NCI-H82 treated with DMSO at 0.1 percent for 48 hours (cell line): ENCODE results near the gene NAT9.

Experiments used
- DNase-seq: peaks from one replicate; lab custom pipeline; 2025; ENCODE audit not compliant: unreplicated experiment; lab: John Stamatoyannopoulos, UW

NAT9 gene, protein sequence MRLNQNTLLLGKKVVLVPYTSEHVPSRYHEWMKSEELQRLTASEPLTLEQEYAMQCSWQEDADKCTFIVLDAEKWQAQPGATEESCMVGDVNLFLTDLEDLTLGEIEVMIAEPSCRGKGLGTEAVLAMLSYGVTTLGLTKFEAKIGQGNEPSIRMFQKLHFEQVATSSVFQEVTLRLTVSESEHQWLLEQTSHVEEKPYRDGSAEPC

DNA sequence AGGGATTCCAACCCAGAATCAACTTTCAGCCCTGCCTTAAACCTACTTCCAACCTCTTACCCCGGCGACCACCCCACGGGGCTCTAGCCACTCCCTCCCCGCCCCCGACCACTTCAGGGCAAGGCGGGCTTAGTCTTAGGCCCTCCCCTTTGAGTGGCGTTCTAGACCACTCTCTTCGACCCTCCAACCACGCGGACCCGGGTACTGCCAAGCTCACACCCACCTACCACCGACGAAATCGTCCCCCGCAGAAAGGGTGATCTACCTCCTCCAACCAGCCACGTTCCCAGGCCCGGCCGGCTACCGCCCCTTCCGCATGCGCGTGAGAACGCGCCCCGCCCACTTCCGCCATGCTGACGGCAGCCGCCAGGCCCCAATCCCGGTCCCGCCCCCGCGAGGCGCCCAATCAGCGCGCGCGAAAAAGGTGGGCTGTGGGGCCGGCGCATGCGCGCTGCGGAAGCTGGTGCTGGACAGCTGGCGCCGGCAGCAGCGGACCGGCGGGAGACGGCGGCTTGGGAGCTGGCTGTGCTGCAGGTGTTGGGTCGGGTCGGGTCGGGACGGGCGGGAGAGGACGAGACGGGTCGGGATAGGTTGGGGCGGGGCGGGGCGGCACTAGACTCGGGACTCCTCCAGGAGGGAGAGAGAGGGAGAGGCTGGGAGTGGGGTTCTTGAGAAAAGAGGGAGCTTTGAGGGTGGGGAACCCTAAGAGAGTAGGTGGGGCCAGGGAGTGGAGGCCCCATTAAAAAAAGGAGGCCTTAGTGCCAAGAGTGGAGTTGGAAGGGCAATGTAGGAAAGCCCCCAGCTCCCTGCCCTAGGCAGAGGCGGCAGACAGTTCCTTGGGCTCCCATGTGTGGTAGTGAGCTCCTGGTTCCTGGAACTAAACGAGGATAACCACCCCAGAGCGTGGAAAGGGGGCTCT lies at the start of gene NAT9:
Gene NAT9 (minus strand): TSS at position 302 of the 919 bp plus-strand sequence. CDS start 647 bp downstream, outside the sequence.
- DNase-seq, result peak; percentile 87

DNA sequence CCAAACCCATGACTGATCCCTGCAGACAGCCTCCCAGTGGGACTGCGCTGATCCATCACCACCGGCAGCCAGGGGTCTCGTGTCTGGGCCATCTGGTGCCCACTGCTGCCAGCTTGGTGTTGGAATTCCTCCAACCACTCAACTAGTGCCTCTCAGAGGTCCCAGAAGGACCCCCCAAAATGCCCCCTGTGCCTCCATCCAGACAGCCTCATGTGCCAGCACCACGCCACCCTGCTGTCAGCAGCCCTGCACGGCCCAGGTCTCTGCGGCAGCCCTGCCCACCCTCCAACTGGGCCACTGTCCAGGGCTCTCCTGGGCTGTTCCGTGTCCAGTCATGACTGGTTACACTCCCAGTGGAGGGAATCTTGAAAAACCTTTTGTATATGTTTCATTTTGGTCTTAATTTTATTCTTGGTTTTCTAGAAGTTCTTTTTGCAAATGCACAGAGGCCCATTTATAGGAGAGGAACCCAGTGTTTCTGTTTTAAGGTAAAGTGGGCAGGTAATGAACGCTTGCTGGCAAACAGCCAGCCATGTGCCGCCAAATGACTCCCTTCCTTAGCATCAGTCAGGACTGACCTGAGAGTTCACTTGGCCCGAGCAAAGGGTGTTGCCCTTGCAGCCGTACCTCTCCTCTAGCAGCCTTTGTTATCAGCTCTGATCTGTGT lies 48.9 kb upstream of the NAT9 start:
- DNase-seq, result no peak

DNA sequence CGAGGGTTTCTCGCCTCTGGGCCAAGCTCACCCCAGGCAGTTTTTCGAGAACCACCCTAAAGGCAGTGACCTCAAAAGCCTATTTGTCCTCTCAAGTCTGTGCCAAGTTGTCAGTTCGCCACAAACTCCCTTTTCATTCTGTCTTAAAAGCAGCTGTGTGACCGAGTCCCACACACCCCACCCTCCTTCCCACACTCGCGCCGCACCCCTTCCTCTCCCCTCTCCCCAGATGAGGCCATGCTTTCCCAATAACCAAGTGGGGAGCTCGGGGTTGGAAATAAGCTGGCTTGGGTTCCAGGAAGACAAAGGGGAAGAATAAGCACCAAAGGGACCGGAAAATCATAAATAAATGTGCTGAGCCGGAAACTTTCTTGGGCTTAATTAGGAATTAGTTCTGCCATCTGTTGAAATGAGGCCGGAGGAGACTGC lies 46.8 kb upstream of the NAT9 start:
- no peak for DNase-seq

DNA sequence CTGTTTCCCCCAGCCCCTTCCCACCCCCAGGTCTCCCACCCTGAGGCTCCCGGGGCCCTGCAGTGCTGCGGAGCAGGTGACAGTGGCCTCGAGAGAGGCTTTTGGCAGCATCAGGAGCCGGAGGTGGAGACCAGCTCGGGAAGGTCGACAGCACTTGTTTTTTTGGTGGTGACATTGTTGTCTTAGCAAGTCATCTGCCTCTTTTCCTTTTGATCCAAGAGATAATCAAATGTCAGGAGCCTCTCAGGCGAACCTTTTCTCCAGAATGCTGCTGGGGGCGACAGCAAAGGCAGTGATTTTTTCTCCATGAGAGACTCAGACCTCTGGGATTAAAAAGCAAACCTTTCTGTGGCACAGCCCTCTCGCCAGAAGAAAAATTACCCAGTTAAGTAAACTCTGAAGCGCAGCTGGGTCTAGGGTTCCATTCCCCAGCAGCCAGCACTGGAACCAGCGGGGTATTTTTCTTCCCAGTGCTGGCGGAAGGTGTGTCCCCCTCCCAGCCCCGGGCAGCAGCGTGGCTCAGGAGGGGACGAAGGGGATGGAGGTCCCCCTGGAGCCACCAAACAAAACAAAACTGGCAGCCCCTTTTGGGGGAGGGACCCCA lies 46.3 kb upstream of the NAT9 start:
- no peak for DNase-seq

DNA sequence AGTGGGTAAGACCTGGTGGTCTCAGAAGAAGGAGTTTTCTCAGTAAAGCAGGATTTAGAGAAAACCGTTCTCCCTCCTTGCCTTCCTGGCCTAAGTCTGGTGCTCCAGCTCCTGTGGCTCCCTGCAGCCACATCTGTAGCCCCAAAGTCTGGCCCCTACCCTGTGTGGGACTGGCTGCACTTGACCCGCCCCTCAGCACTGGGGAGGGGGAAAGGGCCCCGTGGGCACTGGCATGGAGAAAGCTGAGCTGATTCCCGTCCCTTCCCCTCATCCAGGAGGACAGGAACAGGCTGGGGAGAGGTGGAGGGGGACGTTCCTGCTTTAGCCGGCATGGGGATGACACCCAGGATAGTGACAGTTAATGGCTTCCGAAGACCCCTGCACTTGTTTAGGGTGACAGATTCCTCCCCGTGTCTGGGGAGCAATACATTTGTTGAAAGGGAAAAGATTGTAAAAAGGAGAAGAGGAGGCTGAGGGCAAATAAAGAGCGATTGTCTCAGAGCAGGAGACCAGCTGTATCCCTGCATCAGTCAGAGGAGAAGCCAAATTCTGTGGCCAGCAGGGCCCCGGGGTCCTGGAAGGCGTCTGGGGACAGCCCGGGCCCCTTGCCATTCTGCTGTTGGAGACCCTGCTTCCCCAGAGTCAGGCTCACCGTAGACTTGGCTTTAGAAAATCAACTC lies 45.6 kb upstream of the NAT9 start:
- DNase-seq, result no peak

DNA sequence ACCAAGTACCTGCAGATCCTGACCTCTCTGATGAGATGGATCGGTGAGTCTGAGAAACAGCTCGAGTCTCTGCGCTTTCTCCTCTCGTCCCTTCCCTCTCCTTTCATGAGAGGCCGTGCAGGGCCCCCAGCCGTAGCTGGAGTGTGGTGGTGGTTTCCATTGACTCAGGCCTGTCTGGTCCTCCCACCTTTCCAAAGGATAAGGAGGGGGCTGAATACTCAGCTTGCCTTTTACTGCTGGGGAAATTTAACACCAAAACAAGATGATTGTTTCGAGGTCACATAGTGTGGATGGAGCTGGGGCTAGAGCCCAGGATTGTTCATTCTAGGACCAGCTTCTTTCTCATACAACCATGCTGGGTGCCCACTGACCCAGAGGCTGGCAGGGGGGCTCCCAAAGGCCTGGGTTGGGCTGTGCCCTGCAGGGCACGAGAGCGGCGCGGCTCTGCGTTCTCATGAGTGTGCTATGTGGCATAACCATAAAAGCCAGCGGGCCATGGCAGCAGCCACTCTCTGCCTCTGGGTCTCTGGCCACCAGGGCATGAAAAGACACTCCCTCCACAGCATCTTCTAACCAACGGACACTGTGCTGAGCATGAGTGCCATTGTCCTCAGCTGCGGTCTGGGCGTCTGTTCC lies 43.8 kb upstream of the NAT9 start:
- no peak for DNase-seq

DNA sequence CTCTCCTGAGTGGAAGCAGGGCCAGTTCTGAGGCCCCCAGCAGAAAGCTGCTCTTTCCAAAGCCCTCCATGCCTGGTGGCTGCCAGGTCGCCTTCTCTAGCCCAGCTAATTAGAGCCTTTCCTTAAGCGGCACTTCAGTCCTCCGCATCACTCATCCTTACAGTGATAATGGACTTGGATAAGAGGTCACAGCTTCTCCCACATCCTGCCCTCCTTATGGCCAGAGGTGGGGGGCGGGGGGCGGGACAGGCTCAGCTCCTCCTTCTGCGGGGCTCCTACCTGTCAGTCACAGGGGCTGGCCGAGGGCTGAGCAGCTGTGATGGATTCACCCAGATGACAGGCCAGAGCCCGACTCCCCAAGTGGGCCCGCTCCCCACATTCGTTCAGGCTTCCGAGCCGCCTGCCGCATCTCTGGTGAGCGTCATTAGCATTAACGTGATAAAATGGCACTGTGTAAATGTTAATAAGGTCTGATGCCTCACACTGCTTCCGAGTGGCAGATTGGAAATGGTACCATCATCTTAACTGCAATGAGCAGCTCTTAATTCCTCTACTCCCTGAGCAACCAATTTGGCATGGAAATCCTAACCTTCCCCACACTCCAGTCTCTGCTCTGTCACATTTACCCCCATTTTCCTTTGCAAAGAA lies 42.3 kb upstream of the NAT9 start:
- DNase-seq, result no peak

DNA sequence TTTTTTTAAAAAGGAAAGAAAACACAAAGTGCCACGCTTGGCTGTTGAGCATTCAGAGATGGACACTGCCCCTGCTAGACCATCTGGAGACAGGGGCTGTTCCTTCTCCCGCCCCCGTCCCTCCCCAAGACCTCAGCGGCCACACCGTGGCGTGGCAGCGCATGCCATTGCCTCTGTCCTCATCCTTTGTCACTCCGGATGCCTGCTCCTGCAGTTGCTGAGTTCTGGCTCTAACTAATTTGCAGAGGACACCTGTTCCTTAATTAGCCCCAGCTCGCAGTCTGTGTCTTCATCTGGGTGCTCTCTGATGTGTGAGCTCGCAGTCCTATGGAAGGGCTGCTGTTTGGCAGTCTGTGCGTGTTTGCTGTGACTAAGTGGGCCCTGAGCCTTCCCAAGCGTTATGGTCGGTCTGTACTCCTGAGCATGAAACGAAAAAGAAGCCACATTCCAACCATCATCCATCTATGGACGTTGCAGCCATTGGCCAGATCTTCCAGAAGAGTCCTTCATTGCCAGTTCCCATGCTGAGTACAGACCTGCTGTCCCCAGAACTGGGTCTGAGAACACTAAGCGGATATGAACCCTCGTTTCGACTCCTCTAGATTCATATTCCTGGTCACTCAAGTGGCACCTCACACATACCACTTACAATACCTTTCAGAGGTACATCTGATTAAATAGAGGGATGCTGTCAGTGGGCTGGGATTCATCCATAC lies 40.9 kb upstream of the NAT9 start:
- DNase-seq, result no peak

DNA sequence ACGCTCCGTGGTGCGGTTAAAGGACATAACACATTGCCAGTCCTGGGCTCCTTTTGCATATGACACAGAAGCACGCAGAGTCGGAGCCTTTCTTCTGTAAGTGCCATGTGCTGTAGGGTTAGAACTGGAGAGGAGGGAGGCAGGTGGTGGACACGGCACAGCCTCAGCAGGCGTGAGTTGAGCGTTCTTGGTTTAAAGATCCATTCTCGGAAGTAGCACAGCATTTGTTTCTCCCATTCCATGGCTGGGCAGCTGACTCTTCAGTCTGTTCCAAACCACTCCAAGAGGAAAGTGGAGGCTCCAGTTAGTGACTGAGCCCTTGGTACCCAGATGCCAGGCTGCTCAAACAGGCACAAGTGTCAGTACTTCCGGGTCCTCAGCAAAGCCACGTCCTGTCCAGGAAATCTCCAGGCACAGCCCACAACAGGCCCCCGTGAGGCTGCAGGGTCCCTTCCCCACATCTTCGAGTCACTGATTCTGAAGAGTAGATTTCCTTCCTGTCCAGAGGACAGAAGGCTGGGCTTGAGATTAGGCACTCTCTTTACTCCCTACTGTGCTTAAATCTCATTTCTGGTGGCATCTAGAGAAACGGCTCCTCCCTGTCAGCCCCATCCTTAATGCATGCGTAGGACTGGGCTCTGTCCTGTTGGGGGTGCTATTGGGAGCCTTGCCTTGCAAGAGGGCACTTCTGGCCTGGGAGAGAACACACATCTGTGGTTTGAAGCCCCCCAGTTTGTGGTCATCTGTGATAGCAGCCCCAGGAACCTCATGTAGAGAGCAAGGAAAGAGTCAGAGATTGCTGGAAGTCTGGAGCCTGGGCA lies 39.6 kb upstream of the NAT9 start:
- no peak for DNase-seq

DNA sequence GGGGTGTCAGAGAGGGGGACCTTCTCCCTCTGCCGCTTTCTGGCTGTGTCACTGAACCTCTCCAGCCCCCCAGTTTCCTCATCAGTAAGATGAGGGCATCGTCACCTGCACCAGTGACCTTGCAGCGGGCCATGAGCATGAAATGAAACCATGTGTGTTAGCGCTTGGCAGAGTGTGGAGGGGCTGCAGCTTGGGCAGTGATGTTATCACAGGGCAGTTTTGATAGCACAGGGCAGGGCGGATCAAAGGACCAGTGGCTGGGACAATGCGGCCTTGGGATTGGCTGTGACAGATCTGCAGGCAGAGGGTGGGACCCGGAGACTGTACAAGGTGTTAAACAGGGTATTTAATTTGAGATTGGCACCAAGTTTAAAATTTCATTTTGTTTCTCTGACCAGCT lies 38.9 kb upstream of the NAT9 start:
- DNase-seq, result no peak

DNA sequence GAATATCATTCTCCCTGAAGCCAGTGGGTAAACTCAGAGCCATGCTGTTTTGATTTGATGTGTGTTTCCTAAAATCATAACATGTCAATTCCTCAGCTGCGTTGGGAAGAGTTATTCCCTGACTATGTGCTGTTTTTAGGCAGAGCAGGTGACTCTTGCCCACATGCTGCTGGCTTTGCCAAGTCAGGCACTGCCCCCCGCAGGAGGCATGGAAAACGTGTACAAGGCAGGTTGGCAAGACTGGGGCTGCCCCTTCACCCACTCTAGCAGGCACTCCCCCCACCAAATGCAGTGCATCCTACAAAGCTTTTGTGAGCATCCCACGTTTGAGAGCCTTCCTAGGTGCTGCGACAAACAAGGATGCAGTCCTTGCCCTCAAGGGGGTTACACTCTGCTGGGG lies 38.3 kb upstream of the NAT9 start:
- DNase-seq, result no peak

DNA sequence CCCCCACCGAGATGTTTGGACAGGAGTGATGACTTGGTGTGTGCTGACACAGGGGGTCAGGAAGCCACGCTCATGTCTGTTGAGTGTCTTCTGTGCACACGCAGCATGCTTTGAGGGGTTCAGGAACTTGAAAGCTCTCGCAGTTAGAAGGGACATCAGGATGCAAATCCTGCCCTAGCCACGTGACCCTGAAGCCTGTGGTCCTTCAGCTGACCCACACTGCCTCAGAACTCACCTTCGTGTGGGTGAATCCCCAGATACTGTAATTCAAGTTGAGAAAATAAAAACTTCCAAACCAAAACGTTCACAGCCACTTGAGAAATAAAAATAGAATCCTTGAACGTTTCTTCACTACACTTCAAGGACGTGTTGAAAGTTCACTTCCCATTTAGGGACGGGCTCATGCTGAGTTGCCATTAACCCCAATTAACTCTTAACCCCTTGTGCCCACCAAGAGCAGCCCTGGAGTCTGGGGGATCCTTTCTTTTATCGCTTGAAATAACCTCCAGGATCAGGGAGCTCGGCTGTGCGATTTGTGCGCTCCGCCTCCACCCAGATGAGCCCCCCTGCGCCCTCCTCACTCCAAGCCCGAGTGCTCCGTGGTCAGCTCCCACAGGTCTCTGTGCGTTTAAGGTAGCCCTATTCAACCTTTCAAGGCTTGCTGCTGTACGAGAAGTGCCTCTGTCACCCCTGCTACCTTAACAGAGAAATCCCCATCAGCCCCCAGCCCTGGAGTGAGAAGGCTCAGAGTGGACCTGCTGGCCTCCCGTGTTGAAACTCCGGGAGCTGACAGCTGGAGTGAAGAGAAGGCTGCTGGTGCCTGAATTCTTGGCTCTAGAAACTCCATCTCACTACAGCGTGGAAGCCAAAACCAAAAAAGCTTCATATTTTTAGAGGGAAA lies 36.2 kb upstream of the NAT9 start:
- DNase-seq, result no peak

DNA sequence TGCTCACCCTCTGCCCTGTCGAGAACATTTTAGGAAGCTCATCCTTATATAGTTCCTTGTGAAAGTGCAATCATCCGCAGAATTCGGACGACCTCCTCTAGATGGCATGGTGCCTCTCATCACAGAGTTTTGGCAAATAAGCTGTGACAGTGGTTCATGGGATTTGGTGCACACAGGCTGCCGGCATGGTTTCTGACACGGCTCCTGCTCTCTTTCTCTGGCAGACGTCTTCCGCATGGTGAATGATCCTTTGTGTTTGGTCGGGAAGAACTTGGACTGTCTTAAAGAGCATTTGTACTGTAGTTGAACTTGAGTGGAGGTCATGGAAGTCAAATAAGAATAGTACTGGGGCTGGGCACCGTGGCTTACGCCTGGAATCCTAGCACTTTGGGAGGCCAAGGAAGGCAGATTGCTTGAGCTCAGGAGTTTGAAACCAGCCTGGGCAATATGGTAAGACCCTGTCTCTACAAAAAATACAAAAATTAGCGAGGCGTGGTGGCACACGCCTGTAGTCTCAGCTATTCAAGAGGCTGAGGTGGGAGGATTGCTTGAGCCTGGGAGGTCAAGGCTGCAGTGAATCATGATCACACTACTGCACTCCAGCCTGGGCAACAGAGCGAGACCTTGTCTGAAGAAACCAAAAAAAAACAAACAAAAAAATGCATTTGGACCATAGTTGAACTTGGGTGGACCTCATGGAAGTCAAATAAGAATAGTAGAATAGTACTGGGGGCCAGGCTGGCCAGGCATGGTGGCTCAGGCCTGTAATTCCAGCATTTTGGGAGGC lies 34.7 kb upstream of the NAT9 start:
- no peak for DNase-seq

DNA sequence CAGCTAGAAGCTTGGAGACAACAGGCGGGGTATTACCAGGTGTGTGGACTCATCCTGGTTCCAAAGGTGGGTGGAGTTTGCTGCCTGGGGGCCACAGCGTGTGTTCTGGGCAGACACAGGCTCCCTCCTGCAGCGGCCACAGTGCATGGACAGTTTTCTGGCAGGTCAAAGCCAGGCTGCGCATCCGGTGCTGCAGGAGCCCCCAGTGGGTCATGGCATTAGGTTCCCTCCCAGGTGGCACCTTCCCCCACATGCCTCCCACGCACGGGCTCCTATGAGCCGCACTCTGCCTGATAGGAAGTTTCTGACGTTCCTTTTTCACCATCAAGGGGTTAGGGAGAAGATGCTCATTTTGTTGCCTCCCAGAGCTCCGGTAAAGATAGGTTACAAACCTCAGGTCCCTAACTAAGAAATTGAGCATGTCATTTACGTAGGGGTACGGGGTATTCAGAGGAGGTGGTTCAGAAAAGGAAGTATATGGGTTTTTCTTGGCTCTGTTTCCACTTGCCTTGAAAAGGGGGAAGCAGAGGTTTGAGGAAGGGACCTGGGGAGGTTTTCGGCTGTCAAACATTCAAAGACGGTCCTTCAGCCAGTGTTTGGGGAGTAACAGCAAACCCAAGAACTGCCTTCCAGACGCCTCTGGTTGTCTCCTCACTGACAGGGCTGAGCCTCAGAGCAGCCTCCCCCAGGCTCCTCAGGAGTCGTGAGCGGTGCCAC lies 32.7 kb upstream of the NAT9 start:
- DNase-seq, result no peak

DNA sequence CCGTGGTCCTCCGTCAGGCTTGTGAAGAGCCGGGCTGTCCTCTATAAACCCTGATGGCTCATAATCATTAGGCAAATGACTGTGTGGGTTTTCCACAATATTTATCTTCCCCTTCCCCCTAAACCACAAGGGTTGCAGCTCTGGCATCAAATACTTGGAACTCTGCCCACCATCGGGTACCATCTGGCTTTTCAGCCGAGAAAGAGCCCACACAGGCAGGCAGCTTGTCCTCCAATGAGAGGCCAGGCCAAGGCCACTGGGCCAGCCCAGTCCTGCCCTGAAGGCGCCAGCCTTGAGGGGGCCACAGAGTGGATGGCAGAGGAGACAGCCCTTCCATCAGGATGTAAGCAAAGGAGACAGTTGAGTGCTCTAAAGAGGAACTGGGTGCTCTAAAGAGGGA lies 31.8 kb upstream of the NAT9 start:
- DNase-seq, result no peak

DNA sequence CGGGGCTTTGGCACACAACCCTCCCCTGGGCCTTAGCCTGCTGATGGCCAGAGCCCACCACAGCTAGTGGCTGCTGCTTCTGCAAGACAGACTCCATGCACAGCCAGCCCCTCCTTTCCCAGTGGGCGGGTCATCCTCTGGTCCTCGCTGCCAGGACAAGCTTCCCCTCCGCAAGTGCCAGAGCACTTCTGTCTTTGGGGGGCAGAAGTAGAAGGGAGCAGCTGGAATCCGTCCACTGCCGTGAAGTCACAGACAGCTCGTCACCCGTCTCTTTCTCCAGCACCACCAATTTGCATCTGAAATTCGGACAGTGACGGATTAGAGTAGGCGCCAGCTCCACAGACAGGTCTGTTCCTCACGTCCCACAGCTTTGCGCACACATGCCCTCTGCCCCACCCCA lies 31.3 kb upstream of the NAT9 start:
- DNase-seq, result no peak
